ENCODE results near the gene SCYGR4.
"Not testable (repeated sequence)": the region's sequence is repeated elsewhere in the genome, so short reads cannot be mapped to it uniquely, and the experiment has no call there.

Gene SCYGR4, protein sequence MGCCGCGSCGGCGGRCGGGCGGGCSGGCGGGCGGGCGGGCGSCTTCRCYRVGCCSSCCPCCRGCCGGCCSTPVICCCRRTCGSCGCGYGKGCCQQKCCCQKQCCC

GRCh38 chr2:227617316-227618230 is at the start of gene SCYGR4:
TSS of gene SCYGR4 (plus strand) at chr2:227617498. CDS start at chr2:227617498, 0 bp downstream.
- no peak for DNase-seq (ENCODE audit: low read depth in 1 of 2, low spot score in 1 of 2)

- no peak for DNase-seq (ENCODE audit: low read depth in 1 of 2, low spot score in 1 of 2)
Observed at GRCh38 chr2:227568852-227569169, 48.5 kb upstream of the SCYGR4 start.

DNA sequence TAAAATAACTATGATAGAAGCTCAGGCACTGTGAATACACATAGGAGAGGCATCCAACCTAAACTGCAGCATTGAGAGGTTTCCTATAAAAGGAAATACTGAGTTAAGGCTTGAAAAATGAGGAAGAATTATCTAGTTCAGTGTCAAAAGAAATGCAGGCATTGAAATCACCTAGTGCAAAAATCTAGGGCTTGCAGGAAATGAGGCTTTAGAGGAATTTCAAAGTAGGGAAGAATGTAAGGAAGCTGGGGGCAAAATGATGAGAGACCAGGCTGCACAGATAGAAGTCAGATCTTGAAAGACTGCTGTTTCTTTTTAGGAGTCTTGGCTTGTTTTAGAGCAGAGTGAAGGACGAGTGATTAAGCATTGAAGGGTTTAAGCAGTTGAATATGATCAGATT is 46.7 kb upstream of the SCYGR4 start:
- DNase-seq (ENCODE audit: low read depth in 1 of 2, low spot score in 1 of 2) = no peak

- DNase-seq (ENCODE audit: low read depth in 1 of 2, low spot score in 1 of 2) = no peak
Observed at GRCh38 chr2:227576110-227576509, 41.2 kb upstream of the SCYGR4 start.

DNA sequence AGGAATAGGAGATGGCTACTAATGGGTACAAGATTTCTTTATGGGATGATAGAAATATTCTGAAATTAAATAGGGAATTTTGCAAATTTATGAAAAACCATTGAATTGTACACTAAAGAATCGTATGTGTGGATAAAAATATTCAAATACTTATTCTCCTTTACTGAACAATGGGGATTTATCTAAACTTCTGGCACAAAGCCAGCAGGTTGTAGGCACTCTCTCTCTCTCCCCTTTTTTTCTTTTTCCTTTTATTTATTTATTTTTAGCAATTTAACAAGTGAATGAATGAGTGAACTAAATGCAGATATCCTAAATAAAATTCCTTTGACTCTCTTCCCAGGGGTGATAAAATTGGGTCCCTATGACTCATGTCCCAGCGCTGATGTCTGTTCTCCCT is 40.5 kb upstream of the SCYGR4 start:
- DNase-seq (ENCODE audit: low read depth in 1 of 2, low spot score in 1 of 2) = no peak

DNA sequence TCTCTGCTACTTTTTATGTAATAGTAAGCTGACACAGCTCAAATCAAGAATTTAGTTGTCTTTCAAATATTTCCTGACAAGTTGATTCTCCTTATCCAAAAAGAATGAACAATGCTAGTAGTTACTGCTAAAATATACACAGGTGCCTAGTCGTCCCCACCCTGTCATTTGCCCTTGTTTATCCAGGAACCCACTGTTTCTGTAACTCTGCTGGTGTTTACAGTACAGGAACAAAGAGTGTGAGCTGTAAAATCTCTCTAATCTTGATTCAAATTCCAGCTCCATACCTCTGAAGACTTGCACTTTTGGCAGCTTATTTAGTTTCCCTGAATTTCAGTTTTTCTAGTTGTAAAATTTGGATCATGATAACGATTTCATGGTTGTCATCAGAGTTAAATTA is 39.7 kb upstream of the SCYGR4 start:
- no peak for DNase-seq (ENCODE audit: low read depth in 1 of 2, low spot score in 1 of 2)

DNA sequence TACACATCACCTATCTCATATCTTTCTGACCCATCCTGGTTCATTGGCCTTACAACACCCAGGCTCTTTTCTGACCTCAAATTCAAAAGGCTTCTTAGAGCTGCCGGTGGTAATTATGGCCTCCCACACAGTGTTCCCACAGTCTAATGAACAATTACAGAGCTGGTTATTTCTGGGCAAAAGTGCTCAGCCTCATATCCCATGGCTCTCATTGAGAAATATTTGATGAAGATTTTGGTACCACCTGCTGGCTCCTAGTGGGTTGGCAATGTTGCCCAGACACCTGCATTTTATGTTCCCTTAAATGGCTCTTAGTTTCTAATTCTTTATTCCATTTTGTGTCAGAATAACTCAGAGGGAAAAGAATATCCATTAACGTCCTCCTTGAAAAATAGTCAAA is 38.7 kb upstream of the SCYGR4 start:
- no peak for DNase-seq (ENCODE audit: low read depth in 1 of 2, low spot score in 1 of 2)

DNA sequence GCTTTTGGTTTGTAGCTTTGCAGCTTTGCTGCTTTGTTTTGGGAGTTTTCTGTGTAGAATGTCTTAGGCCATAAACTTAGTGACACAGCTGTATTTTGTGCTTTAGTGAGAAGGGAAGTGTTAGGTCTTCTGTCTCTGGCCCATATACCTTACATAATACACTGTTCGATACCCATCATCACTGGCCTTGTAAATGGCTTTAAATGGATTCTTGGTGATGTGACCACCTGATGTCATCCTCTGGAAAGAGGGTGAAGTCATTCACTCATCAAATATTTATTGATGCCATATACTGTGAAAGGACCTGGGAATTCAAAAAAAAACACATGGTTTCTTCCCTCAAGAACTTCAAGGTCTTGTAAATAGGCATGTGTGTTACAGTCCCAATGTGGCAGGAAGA is 37.5 kb upstream of the SCYGR4 start:
- no peak for DNase-seq (ENCODE audit: low read depth in 1 of 2, low spot score in 1 of 2)

DNA sequence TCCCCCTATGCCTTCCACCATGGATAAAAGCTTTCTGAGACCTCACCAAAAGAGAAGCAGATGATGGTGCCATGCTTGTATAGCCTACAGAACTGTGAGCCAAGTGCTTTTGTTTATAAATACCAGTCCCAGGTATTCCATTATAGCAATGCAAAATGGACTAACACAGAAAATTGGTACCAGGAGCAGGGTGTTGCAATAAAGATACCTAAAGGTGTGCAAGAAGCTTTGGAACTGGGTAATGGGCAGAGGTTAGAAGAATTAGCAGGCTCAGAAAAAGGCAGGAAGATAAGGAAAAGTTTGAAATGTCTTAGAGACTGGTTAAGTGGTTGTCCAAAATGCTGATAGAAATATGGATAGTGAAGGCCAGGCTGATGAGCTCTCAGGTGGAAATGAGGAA is 34.9 kb upstream of the SCYGR4 start:
- DNase-seq (ENCODE audit: low read depth in 1 of 2, low spot score in 1 of 2) = no peak

DNA sequence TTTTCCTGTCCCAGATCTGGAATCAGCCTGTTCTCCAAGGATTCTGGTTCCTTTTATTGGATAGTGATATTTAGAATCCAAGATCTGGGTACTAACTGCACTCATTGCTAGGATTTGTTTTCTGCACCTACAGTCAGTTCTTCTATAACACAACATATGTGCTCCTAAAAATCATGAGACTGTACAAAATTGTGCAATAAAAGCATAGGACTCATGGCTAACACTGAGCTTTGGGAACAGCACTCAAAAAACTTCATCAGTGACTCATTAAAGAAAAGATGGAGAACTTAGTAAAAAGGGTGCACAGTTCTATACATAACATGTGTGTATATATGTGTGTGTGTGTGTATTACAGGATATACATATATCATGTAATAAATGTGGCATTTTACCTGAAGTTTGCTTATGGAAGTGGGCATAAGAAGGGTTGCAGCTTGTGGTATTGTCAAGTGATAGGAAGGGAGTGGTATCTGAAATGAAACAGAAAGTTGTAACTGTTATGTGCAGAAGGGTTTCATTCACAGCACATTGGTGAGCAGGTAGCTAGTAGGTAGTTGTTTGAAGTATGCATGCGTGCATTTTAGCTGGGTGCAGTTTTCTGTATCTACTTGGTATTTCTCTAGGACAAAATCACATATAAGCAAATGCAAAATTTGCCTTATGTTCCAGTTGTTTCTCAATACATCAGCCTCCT is 24.5 kb upstream of the SCYGR4 start:
- no peak for DNase-seq (ENCODE audit: low read depth in 1 of 2, low spot score in 1 of 2)

DNA sequence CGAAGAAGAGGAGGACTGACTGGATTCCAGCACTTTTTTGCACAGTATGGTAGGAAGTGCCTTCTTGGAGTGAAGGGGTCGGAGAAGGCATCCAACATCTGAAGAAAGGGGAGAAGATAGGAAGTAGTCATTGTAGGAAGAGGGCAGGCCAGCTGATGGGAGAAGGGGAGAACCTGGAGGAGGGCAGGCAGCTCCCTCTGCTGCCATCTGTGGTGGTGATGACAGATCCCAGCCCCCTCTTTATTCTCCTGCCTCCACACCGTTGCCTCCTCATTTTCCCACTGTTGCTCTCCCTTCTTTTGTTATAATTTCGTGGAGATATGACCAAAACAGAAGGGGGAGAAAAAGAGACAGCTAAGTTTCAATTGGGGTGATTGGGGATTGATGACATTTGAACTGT is 21.5 kb upstream of the SCYGR4 start:
- DNase-seq (ENCODE audit: low read depth in 1 of 2, low spot score in 1 of 2) = no peak

DNA sequence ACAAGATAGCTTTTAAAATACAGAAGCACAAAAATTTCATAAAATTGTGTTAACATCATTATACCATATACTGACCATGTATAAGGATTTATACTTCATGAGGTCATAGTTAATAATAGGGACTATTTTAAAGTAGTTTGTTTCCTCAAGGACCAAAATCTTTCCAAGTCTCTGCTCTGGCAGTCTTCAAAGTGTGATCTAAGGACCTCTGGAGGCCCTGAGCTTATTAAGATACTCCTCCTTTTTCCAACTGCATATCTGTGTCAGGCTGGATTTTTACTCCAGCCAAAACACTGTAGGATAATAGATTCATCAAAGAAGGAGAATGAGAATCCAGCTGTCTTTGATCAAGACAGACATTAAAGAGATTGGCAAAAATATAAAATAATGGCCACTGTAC is 20.3 kb upstream of the SCYGR4 start:
- DNase-seq (ENCODE audit: low read depth in 1 of 2, low spot score in 1 of 2) = no peak

DNA sequence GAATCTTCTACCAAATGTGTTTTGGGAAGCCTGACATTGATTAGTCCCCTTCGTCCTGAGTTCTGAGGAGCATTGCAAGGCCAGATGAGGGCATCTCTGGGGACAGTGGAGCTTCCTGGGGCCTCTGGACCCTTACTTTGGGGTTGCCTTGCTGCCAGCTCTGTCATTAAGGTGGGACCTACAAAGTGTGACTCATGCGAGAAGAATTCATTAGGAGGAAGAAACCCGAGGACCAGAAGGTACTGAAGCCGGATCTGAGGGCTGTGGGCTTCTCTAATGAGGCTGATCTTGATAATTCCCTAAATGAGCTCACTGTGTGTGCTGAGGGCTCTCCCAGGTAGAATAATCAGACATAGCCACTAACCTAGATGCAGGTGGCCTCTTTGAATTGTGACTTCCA is 19.3 kb upstream of the SCYGR4 start:
- no peak for DNase-seq (ENCODE audit: low read depth in 1 of 2, low spot score in 1 of 2)

- DNase-seq (ENCODE audit: low read depth in 1 of 2, low spot score in 1 of 2) = not testable (repeated sequence)
Observed at GRCh38 chr2:227598835-227599503, 18.3 kb upstream of the SCYGR4 start, which contains the start of gene SCYGR2. TSS of gene SCYGR2 (plus strand) at chr2:227598893. CDS start at chr2:227598893, 0 bp downstream.

DNA sequence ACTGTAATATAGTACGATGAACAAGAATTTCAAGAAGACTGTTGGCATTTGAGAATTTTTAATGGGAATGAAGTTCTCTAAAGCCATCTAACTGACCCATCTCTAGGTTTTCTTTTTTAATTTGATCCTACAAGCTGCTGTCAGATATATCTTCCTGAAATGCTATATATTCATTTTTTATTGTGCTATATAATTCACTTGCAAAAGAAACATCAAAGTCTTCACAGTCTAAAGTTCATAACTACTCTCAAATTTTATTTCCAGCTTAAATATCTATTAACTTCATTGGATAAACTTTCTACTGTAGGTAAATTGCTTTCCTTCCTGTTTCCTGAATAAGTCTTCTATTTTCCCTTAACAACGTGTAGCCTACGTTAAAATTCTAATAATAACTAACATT is 14.9 kb upstream of the SCYGR4 start:
- no peak for DNase-seq (ENCODE audit: low read depth in 1 of 2, low spot score in 1 of 2)

- no peak for DNase-seq (ENCODE audit: low read depth in 1 of 2, low spot score in 1 of 2)
Observed at GRCh38 chr2:227606476-227606875, 10.8 kb upstream of the SCYGR4 start.

- no peak for DNase-seq (ENCODE audit: low read depth in 1 of 2, low spot score in 1 of 2)
Observed at GRCh38 chr2:227607941-227608340, 9.4 kb upstream of the SCYGR4 start.

GRCh38 chr2:227608561-227609338 is 8.5 kb upstream of the SCYGR4 start:
- no peak for DNase-seq (ENCODE audit: low read depth in 1 of 2, low spot score in 1 of 2)

- DNase-seq (ENCODE audit: low read depth in 1 of 2, low spot score in 1 of 2) = no peak
Observed at GRCh38 chr2:227610123-227610522, 7.2 kb upstream of the SCYGR4 start.

DNA sequence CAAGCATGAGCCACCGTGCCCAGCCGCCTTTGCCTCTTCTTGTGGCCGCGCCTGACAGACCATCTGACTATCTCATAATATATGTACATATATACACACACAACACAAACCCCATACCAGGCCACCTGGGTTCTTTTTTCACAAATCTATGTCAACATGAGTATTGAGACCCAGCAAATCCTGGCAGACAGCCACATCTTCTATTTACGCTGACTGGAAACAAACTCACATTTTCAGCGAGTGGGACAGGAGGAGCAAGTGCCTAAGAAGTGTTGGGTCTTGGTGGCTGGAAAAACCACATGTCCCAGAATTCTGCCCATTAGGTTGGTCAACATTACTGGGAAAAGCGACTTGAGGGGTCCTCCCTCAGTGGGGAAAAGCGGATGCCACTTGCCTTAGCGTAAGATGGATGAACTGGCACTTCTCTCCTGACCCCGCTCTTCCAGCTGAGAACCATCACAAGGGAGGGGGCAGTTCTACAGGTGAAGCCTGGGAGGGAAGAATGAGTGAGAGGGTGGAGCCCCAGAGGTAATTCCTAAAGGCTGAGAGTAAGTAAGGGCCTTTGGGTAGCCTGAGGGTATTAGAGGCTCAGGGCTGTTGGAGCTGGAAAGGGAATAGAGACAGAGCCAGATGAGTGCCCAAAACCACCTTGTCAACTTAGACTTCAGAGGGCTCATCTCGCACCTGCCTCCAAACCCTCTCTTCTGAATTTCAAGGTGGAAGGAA is 4.6 kb upstream of the SCYGR4 start:
- DNase-seq (ENCODE audit: low read depth in 1 of 2, low spot score in 1 of 2) = no peak

Data from stimulated activated CD4-positive, alpha-beta T cell treated with anti-CD3 and anti-CD28 coated beads, Interleukin-15, amount 100 ng/mL, for 1 hour (primary cell).